Putamen (tissue), 1 donor: ENCODE results near the gene DIPK1B.
"Not testable (repeated sequence)": the region's sequence is repeated elsewhere in the genome, so short reads cannot be mapped to it uniquely, and the experiment has no call there.

ENCODE experiments used
- DNase-seq: peaks from one replicate; pipeline ENCODE4 v3.0.0-alpha.2; 2016; ENCODE audit warnings: low spot score

The DIPK1B gene

GRCh38 chr9:136698635-136699246 is 13.6 kb upstream of the DIPK1B start:
- no peak for DNase-seq

GRCh38 chr9:136700304-136700703 is 12.1 kb upstream of the DIPK1B start:
- DNase-seq: no peak

DNA sequence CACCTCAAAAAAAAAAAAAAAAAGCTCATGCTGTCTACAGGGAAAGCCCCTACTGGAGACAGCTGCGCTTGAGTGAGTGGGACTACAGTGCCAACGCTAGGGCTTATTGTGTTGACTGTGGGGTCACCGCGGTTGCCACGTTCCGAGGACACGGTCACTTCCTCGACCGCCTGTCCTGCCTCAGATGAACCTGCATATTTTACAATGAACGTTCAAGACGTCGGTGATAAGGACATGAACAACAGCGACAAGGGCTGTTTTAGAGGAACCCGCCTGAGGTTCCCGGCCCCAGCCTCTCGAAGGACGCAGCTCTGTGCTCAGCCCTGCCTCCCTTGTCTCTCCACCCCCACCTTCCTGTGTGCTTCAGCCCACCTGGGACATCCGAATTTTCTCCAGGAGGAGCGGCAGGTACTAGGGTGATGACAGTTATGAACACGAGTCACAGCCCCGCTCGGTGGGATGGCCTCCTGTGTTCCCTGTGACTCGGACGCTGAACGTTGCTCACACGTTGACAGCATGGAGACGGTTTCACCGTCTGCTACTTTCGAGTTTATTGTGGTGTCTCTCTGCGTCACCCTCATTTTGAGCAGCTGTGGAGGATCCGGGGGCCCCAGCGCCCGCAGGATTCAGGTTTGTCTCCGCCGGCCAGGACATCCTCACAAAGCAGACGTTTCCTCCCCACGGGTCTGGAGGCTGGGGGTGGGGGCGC is 11.3 kb upstream of the DIPK1B start:
- DNase-seq: no peak

DNA sequence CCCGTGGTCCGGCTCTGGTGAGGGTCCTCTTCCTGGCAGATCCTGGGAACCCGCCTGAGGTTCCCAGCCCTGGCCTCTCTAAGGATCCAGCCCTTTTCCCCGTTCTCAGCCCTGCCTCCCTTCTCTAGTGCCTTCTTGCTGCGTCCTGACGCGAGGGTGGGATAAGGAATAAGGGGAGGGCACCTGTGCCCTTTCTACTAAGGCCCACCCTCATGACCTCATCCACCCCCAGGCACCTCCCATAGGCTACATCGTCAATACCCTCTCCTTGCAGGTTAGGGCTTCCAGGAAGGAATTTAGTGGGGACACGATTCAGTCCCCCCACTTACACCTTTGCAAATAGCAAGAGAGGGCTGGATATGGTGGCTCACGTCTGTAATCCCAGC is 10.7 kb upstream of the DIPK1B start:
- DNase-seq: no peak

DNA sequence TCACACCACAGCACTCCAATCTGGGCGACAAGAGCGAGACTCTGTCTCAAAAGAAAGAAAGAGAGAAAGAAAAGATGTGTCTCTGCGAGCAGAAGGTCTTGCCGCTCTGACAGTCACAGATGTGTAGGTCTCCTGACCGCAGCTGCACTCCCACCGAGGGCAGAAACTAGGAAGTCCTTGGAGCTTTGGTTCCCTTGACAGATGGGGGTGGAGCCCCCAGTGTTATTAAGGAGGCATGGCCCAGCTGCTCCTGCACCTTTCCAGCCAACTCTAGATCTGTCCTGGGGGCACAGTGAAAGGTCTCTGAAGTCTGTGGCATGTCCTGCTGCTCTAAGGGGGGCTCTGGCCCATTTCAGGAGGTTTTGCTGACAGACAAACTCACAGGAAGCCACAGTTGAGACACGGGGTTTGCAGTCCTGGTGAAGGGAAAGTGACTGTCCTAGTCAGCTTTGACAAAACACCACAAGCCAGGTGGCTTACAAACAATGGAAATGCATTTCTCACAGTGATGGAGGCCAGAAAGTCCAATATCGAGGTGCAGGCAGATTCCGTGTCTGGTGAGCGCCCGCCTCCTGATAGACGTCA is 9.0 kb upstream of the DIPK1B start:
- DNase-seq: no peak

DNA sequence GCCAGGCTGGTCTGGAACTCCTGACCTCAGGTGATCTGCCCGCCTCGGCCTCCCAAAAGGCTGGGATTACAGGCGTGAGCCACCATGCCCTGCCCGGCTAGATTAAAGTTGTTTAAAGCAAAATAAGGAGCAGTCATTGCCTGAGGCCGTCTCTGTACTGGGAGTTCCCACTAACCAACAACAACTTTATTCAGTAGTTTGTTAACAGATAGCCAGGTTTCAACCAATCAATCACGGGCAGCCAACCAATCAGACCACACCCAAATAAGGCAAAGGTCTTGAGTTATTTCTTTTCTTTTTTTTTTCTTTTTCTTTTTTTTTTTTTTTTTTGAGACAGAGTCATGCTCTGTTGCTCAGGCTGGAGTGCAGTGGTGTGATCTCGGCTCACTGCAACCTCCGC is 7.6 kb upstream of the DIPK1B start:
- DNase-seq: not testable (repeated sequence)

DNA sequence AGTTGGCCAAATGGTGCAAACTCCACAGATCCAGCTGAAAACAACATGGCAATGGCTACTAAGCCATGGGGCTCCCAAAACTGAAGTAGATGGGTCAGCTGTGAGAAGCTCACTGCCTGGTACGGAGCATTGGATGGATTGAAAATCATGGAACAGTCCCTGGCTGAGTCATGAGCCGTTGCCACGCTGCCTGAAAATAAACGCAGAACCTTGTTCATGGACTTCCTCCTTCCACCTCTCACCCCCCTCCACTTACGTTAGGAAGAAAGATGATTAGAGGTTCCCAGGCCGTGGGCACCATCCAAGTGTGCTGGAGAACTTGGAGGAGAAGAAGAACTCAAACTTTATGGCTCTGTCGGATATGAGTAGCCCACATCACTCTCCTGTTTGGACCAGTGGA is 6.8 kb upstream of the DIPK1B start:
- no peak for DNase-seq

DNA sequence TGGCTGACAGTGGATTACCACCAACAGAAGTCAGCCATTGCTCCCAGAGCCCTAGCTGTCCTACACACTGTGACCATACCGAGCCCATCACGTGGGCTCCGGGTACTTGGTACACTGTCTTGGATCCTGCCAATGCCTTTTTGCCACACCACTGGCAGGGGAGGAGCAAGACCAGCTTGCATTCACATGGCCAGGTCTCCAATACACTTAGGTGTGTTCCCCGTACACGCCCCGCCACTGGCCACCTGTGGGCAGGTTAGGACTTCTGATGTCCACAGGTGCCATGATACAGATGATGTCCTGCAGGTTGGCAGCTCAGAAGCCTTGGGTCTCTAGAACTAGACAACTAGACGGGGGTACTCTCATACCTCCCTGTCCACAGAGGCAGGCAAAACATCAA is 5.4 kb upstream of the DIPK1B start:
- no peak for DNase-seq

DNA sequence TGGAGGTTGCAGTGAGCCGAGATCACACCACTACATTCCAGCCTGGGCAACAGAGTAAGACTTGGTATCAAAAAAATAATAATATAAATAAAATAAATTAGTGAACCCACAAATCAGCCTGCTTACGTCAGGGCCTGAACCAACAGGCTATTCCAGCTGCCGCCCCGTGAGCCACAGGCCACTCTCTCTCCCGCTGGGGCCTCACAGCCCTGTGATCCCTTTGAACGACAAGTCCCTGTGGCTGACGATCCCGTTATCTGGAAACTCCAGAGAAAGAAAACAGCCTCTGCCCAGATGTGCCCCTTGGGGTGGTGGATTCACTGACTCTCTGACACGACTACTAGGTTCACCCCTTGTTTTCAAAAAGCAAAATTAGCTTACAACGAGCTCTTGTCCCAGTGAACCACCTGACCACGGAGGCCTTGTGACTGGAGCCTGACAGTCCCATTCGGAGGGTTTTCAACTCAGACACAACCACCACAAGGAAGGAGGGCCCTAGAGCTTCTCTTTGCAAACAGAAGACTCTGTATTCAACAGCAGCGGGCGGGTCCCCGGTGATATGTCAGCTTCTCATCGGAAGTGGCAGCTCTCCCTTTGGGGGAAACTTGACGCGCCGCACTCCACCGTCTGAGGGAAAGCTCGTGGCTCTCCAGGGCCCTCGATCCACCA is 4.4 kb upstream of the DIPK1B start:
- DNase-seq: no peak

- DNase-seq: no peak
Measured at GRCh38 chr9:136709454-136710109, 2.8 kb upstream of the DIPK1B start.

DNA sequence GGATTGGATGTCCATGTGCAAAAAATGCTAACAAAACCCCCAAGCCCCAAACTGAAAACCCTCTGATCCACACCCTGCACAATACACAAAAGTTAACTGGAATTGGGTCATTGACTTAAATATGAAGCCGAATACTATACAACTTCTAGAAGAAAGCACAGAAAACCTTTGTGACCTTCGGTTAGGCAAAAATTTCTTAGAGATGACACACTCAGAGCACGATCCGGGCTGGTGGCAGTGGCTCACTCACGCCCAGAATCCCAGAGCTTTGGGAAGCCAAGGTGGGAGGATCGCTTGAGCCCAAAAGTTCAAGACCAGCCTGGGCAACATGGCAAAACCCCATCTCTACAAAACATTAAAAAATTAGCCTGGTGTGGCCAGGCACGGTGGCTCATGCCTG is 1.8 kb upstream of the DIPK1B start:
- DNase-seq: no peak

DNA sequence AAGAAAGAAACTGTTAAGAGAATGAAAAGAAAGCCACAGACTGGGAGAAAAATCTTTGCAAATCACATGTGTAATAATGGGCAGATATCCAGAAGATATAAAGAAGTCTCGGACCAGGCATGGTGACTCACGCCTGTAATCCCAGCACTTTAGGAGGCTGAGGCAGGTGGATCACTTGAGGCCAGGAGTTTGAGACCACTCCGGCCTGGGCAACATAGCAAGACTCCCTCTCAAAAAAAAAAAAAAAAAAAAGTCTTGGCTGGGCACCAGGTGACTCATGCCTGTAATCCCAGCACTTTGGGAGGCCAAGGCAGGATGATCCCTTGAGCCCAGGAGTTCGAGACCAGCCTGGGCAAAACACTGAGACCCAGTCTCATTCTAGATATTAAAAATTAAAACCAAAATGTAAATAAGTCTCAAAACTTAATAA is 1.1 kb upstream of the DIPK1B start:
- DNase-seq: not testable (repeated sequence)

GRCh38 chr9:136712690-136713544 is 545 bp downstream of the DIPK1B start:
- DNase-seq: no peak

GRCh38 chr9:136713550-136713949 is 1.2 kb downstream of the DIPK1B start:
- no peak for DNase-seq

DNA sequence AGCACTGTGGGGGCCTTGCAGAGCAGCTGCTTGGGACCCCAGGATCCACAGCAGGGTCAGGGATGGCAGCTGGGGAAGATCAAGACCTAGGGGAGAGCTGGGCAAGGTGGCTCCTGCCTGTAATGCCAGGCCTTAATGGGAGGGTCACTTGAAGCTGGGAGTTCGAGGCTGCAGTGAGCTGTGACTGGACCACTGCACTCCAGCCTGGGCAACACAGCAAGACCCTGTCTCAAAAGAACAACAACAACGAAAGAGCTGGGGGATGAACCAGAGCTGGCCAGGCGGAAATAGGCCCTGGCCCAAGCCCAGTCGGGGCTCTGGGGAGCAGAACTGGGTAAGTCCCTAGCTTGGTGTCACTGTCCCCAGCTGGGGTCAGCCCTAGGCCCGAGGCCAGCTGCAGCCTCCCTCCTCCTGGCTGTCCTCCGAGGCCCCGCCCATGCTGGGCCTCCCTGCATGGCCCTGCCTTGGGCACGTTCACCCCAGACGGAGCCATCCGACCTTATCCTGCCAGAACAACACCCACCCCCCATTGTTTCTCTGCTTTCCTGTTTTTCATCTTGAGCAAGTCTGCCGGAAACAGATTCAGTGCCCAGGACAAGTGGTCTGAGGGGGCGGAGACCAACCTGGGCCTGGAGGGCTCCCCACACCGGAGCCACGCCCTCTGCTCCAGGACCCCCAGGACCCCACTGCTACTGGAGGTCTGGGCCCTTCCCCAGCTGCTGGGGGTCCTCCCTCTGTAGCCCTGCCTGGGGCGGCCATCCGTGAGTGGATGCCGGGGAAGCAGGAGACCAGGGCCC is 1.9 kb downstream of the DIPK1B start:
- DNase-seq: no peak

DNA sequence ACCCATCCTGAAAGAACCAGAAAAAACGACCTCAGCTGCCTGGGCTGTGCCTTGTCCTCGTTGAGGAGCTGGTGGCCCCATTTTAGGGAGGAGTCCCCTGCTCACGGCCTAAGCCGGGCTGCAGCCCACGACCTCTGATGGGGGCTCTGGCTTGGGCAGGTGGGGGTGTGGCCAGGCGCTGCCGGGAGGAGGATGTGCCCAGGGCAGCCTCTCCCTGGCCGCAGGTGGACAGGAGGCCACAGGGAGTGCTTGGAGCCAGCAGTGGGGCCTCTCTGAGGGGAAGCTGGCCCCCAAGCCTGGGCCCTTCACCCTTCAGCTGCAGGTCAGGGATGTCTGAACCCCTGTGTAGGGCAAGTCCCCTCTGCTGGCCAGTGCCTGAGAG is 2.5 kb downstream of the DIPK1B start:
- DNase-seq: no peak

GRCh38 chr9:136717399-136717798 is 5.0 kb downstream of the DIPK1B start:
- DNase-seq: no peak

- no peak for DNase-seq
Measured at GRCh38 chr9:136718345-136719194, 6.2 kb downstream of the DIPK1B start.

DNA sequence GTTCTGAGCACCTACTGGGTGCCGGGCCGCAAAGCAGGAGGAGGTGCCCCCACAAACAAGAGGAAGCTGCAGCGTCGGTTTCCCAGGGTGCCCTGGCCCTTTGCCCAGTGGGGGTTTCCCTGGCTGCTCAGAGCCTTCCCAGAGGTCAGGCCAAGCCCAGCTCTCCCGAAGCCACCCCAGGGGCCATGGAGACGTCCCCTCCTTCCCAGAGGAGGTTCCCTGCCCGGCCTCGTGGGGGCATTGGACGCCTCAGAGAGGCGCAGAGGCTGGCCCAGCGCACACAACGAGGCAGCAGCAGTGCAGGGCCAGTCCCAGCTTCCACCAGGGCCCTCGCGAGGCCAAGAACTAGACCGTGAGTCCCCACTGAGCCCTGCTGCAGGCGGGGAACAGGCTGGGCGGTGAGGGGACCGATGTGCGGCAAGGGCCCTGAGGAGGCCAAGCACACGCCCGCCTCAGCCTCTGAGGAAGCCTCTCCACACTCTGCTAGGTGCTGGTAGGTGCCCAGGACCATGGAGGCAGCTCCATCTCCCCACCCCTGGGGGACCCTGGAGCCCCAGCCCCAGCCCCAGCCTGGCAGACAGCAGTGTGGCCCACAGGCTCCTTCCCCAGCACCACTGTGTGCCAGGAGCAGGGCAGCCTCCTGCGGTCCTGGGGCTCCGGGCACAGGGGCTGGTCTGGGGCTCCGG is 7.0 kb downstream of the DIPK1B start:
- no peak for DNase-seq
